Stimulated activated memory B cell treated with anti-CD40 and anti-IgM and Interleukin-4, amounts not matched to agents 10 μg/mL and 1 μg/mL and 100 μg/mL, for 72 hours (primary cell): ENCODE results near the gene CABP1.
"Not testable (repeated sequence)": the region's sequence is repeated elsewhere in the genome, so short reads cannot be mapped to it uniquely, and the experiment has no call there.

Experiments used
- ATAC-seq: fragments of 150-1000 bp; cut with Tn5 transposase; 2 replicates; pipeline ENCODE4 v1.10.0; 2021
- H3K27ac Mint-ChIP-seq: one replicate; pipeline ENCODE4 v1.8.0; 2022; ENCODE audit warnings: mild to moderate bottlenecking, mixed read lengths
- H3K27me3 Mint-ChIP-seq: one replicate; pipeline ENCODE4 v1.8.0; 2022; ENCODE audit warnings: mixed read lengths
- H3K36me3 Mint-ChIP-seq: one replicate; pipeline ENCODE4 v1.8.0; 2022; ENCODE audit warnings: mixed read lengths
- H3K4me1 Mint-ChIP-seq: one replicate; pipeline ENCODE4 v1.8.0; 2022; ENCODE audit warnings: mixed read lengths
- H3K4me3 Mint-ChIP-seq: one replicate; pipeline ENCODE4 v1.8.0; 2022; ENCODE audit warnings: mild to moderate bottlenecking, moderate library complexity, mixed read lengths
- H3K9me3 Mint-ChIP-seq: one replicate; pipeline ENCODE4 v1.8.0; 2022; ENCODE audit warnings: mixed read lengths

CABP1 gene

GRCh38 chr12:120670237-120670636, 29.8 kb downstream of the CABP1 start:
- Mint-ChIP-seq H3K4me1 (peaks cover 83% of the 10 kb centered on the region), H3K27ac (peak overlapping the region; percentile 76), H3K27me3 (peaks cover 10% of the 10 kb centered on the region)
- not testable (repeated sequence) for H3K36me3 Mint-ChIP-seq, H3K4me3 Mint-ChIP-seq, ATAC-seq, H3K9me3 Mint-ChIP-seq

GRCh38 chr12:120670667-120671066, 30.2 kb downstream of the CABP1 start:
- Mint-ChIP-seq H3K27ac (peak overlapping the region; percentile 76), H3K4me3 (no peak overlapping the region), H3K36me3 (no peaks in the 10 kb centered on the region), H3K9me3 (no peaks in the 10 kb centered on the region), H3K4me1 (peaks cover 79% of the 10 kb centered on the region), H3K27me3 (peaks cover 10% of the 10 kb centered on the region)
- ATAC-seq, result no peak

DNA sequence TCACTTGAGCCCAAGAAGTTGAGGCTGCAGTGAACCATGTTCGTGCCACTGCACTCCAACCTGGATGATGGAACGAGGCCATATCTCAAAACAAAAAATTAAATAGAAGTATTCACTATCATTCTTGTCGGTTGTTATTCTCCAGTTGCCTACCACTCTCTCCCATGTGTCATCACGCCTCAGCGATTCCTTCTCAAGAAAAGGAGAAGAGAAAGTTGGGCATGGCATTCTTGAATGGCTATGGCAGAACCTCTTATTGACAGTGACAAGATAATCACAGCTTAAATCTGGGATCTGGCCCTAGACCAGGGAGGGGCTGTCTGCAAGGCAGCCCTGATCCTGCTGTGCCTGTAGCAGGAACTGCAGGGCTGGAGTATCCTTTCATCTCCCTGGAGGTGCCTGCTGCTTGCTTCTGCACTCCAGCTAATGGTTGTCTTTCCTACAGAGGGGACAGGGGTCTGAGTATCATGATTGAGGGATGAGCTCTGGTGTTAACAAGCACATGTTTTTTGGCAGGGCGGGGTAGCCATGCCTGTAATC, 33.7 kb downstream of the CABP1 start:
- H3K36me3 Mint-ChIP-seq, result no peaks in the 10 kb centered on the region
- no peaks in the 10 kb centered on the region for H3K9me3 Mint-ChIP-seq
- H3K4me3 Mint-ChIP-seq, result peak overlapping the region; percentile 47
- H3K4me1 Mint-ChIP-seq, result peaks cover 73% of the 10 kb centered on the region
- ATAC-seq, result peak; percentile 58
- H3K27me3 Mint-ChIP-seq, result peaks cover 10% of the 10 kb centered on the region
- H3K27ac Mint-ChIP-seq, result peak overlapping the region; percentile 76

- H3K27me3 Mint-ChIP-seq, result no peaks in the 10 kb centered on the region
- H3K27ac Mint-ChIP-seq, result peak overlapping the region; percentile 75
- no peaks in the 10 kb centered on the region for H3K9me3 Mint-ChIP-seq
Measured at GRCh38 chr12:120677765-120678473, 37.5 kb downstream of the CABP1 start.

GRCh38 chr12:120678572-120678971, 38.1 kb downstream of the CABP1 start:
- Mint-ChIP-seq H3K9me3 (no peaks in the 10 kb centered on the region), H3K27ac (peak overlapping the region; percentile 75), H3K4me3 (no peak overlapping the region), H3K4me1 (peaks cover 48% of the 10 kb centered on the region), H3K36me3 (no peaks in the 10 kb centered on the region), H3K27me3 (no peaks in the 10 kb centered on the region)
- ATAC-seq, result peak; percentile 24

More at GRCh38 chr12:120677765-120678473, 37.5 kb downstream of the CABP1 start:
- ATAC-seq, result peak; percentile 86
- H3K4me1 Mint-ChIP-seq, result peaks cover 52% of the 10 kb centered on the region
- peak overlapping the region; percentile 48 for H3K4me3 Mint-ChIP-seq
- H3K36me3 Mint-ChIP-seq, result no peaks in the 10 kb centered on the region

GRCh38 chr12:120680165-120680738, 39.8 kb downstream of the CABP1 start:
- Mint-ChIP-seq H3K27me3 (no peaks in the 10 kb centered on the region), H3K4me3 (peak overlapping the region; percentile 14), H3K27ac (peak overlapping the region; percentile 49), H3K4me1 (peaks cover 51% of the 10 kb centered on the region), H3K36me3 (no peaks in the 10 kb centered on the region), H3K9me3 (no peaks in the 10 kb centered on the region)
- ATAC-seq, result no peak

- peak overlapping the region; percentile 52 for H3K4me3 Mint-ChIP-seq
- H3K27me3 Mint-ChIP-seq, result no peaks in the 10 kb centered on the region
- peak overlapping the region; percentile 81 for H3K27ac Mint-ChIP-seq
- no peaks in the 10 kb centered on the region for H3K36me3 Mint-ChIP-seq
- no peaks in the 10 kb centered on the region for H3K9me3 Mint-ChIP-seq
- peaks cover 53% of the 10 kb centered on the region for H3K4me1 Mint-ChIP-seq
- ATAC-seq, result no peak
Measured at GRCh38 chr12:120684523-120684932, 44.1 kb downstream of the CABP1 start.

DNA sequence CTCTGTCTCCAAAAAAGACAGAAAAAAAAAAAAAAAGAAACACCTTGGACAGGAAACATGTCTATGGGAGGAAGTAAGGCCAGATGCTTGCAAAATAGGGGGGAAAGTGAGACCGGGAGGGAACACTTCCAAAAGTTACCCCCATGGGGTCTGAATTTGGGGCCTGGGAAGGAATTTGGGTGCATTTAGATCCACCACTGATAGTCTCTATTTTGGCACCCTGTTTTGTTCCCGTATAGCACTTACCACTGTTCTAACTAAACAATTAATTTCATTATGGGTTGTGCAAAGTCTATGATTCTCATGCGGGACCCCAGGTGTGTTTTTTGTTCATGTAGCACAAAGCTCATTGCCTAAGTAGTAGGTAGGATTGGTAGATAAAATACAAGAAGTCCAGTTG, 45.1 kb downstream of the CABP1 start:
- H3K9me3 Mint-ChIP-seq, result no peaks in the 10 kb centered on the region
- H3K36me3 Mint-ChIP-seq, result no peaks in the 10 kb centered on the region
- peak overlapping the region; percentile 81 for H3K27ac Mint-ChIP-seq
- ATAC-seq, result no peak
- no peaks in the 10 kb centered on the region for H3K27me3 Mint-ChIP-seq
- peak overlapping the region; percentile 80 for H3K4me3 Mint-ChIP-seq
- peaks cover 46% of the 10 kb centered on the region for H3K4me1 Mint-ChIP-seq

DNA sequence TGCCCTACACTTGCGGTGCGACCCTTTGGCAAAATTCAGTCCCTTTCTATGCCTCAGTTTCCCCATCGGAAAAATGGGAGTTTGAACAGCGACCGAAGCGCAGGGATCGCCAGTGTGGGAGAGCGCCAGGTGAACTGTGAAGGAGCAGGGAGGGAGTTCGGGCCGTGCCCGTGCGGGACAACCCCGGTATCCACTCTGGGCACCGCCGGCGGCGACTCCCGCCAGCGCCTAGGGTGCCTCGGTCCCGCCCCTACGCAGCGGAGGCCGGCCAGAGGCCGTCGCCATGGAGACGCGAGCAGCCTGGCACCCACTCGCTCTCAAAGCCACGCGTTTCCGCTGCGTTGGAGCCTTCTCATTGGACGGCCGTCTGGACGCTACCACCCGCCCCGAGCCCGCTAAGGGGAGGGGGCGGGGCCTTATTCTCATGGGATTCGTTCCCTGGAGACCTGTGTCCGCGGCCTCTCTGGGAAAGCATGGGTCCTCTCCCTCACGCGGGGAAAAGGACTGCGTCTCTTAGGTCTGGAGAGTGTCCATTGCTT, 45.8 kb downstream of the CABP1 start:
- H3K4me3 Mint-ChIP-seq, result peak overlapping the region; percentile 80
- H3K27ac Mint-ChIP-seq, result peak overlapping the region; percentile 81
- no peaks in the 10 kb centered on the region for H3K9me3 Mint-ChIP-seq
- no peaks in the 10 kb centered on the region for H3K27me3 Mint-ChIP-seq
- ATAC-seq, result peak; percentile 89
- peaks cover 42% of the 10 kb centered on the region for H3K4me1 Mint-ChIP-seq
- H3K36me3 Mint-ChIP-seq, result no peaks in the 10 kb centered on the region

GRCh38 chr12:120686690-120687577, 46.5 kb downstream of the CABP1 start, which contains the start of gene MLEC:
Gene MLEC, plus strand, starts transcription at chr12:120687149. Its CDS starts 148 bp downstream, at chr12:120687297.
- H3K36me3 Mint-ChIP-seq, result no peaks in the 10 kb centered on the region
- H3K27ac Mint-ChIP-seq, result peak within 1 kb of the TSS; percentile 81
- H3K27me3 Mint-ChIP-seq, result no peaks in the 10 kb centered on the region
- H3K4me1 Mint-ChIP-seq, result peaks cover 42% of the 10 kb centered on the region
- ATAC-seq, result peak; percentile 91
- H3K9me3 Mint-ChIP-seq, result no peaks in the 10 kb centered on the region
- H3K4me3 Mint-ChIP-seq, result peak within 1 kb of the TSS; percentile 86

DNA sequence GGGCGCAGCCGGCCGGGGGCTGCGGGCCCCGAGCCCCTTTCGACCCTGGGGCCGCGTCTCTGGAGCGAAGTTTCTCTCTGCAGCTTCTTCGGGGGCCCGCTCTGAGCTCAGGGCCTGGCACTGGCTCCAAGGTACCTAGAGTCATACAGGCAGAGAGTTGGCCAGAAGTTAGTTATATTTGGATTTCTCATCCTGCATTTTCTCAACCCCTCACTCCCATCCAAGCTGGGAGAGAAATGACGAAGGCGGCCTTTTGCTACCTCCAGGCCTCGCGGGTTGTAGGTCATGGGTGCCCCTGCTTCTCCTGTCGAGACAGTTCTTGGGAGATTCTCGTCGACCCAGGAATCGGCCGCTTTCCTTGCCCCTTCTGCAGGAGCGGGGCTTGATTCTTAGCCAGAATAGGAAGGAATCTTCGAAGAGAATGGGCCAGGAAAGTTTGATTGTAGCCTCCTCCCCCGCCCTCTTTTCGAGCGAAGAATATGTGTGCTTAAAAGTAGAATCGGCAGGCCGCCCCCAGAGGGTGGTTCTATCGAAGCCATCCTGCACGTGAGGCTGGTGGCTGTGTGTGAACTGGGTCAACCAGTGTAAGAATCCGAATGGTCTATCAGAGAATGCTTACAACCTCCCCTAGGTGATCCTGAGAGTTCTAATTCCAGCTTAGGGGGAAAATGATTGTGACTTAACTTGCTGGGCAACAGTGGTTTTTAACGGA, 47.3 kb downstream of the CABP1 start:
- Mint-ChIP-seq H3K27me3 (no peaks in the 10 kb centered on the region), H3K9me3 (no peaks in the 10 kb centered on the region), H3K36me3 (peaks cover 7% of the 10 kb centered on the region), H3K4me1 (peaks cover 50% of the 10 kb centered on the region), H3K4me3 (peak overlapping the region; percentile 86), H3K27ac (peak overlapping the region; percentile 81)
- no peak for ATAC-seq

GRCh38 chr12:120688527-120689071, 48.2 kb downstream of the CABP1 start:
- Mint-ChIP-seq H3K4me1 (peaks cover 58% of the 10 kb centered on the region), H3K27me3 (no peaks in the 10 kb centered on the region)

DNA sequence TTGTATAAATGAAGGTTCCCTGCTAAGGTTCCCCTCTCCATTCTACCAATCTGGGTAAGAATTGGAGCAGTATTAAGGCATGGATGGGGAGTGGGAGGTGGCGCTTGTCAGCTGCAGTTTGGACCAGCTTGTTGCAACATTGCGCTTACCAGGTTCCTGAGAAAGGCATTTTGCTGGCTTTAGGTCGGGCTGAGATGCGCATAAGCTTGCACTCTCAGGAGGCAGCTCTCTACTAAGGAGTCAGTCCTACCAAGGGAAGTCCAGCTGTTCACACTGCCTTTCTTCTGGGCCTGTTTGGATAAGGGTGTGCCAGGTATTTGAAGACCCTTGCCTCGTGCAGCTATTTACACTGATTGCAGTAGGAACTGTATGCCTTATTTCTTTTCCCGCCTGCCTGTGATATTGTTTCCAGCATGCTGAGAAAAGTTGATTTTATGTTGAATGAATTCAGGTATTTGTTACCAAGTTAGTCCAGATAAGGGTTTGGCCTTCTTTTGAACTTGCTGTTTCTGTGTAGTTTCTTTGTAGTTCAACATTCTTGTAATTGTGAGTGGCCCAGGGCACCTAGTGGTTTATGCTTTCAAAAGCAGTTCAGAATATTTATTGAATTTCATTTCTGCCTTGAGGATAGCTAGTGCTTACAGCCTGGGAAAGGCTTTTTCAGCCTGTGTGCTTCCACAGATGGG, 49.1 kb downstream of the CABP1 start:
- no peaks in the 10 kb centered on the region for H3K27me3 Mint-ChIP-seq
- H3K9me3 Mint-ChIP-seq, result no peaks in the 10 kb centered on the region
- no peak for ATAC-seq
- H3K27ac Mint-ChIP-seq, result no peak overlapping the region
- no peak overlapping the region for H3K4me3 Mint-ChIP-seq
- peaks cover 22% of the 10 kb centered on the region for H3K36me3 Mint-ChIP-seq
- peaks cover 53% of the 10 kb centered on the region for H3K4me1 Mint-ChIP-seq

More at GRCh38 chr12:120688527-120689071, 48.2 kb downstream of the CABP1 start:
- Mint-ChIP-seq H3K4me3 (peak overlapping the region; percentile 86), H3K9me3 (no peaks in the 10 kb centered on the region), H3K27ac (peak overlapping the region; percentile 81), H3K36me3 (peaks cover 14% of the 10 kb centered on the region)
- no peak for ATAC-seq

- Mint-ChIP-seq H3K9me3 (no peaks in the 10 kb centered on the region), H3K27me3 (no peaks in the 10 kb centered on the region), H3K4me1 (peaks cover 47% of the 10 kb centered on the region), H3K27ac (no peak overlapping the region), H3K4me3 (no peak overlapping the region), H3K36me3 (peaks cover 27% of the 10 kb centered on the region)
- ATAC-seq, result no peak
Measured at GRCh38 chr12:120690083-120690450, 49.6 kb downstream of the CABP1 start.
